ENCODE data around the gene SCAMP1. TPM values are rescaled to one million over a fixed set of nuclear protein-coding genes. Genes with fewer than 3 reads are reported as not detected.
A peak's percentile ranks its signal among the peaks of the same experiment; 100 is the strongest.

The SCAMP1 gene
- total RNA-seq, 3 donors from 2014 or later, result 31.2 to 52.0 (median 31.8) TPM

- Histone ChIP-seq H3K4me3 (no peak overlapping the region), H3K36me3 (no peaks in the 10 kb centered on the region), H3K27me3 (no peaks in the 10 kb centered on the region), H3K27ac (no peak overlapping the region), H3K4me1 (no peaks in the 10 kb centered on the region), H3K9me3 (no peaks in the 10 kb centered on the region)
- intact Hi-C loops (cut with DNase I; ENCODE audit: low total_unique reads), result no loop called here
- TF ChIP-seq CTCF (IDR thresholded peaks at IDR 0.05) (no peak), POLR2AphosphoS5 (IDR thresholded peaks at IDR 0.05) (no peak), POLR2A (IDR thresholded peaks at IDR 0.05) (no peak)
- no peak for DNase-seq (ENCODE audit: low spot score in 2 of 2)
Observed at GRCh38 chr5:78476795-78477194, 116.4 kb downstream of the SCAMP1 start.

- no peak for DNase-seq (ENCODE audit: low spot score in 2 of 2)
- no peaks in the 10 kb centered on the region for H3K4me1 ChIP-seq
- H3K4me3 ChIP-seq, result no peak overlapping the region
- TF ChIP-seq POLR2A (IDR thresholded peaks at IDR 0.05) (no peak), CTCF (IDR thresholded peaks at IDR 0.05) (no peak), POLR2AphosphoS5 (IDR thresholded peaks at IDR 0.05) (no peak)
- H3K27me3 ChIP-seq, result no peaks in the 10 kb centered on the region
- intact Hi-C loops (cut with DNase I; ENCODE audit: low total_unique reads), result no loop called here
- H3K9me3 ChIP-seq, result no peaks in the 10 kb centered on the region
- H3K27ac ChIP-seq, result peak overlapping the region in 1 of 2 donors; percentile 17
- no peaks in the 10 kb centered on the region for H3K36me3 ChIP-seq
Observed at GRCh38 chr5:78482948-78483347, 122.5 kb downstream of the SCAMP1 start.

- intact Hi-C loops (cut with DNase I; ENCODE audit: low total_unique reads), result no loop called here
- peak overlapping the region; percentile 17 to 45 for H3K27ac ChIP-seq
Observed at GRCh38 chr5:78483809-78484521, 123.5 kb downstream of the SCAMP1 start.

GRCh38 chr5:78486218-78486617 is 125.8 kb downstream of the SCAMP1 start:
- Histone ChIP-seq H3K27me3 (no peaks in the 10 kb centered on the region), H3K4me3 (no peak overlapping the region), H3K4me1 (no peaks in the 10 kb centered on the region), H3K27ac (peak overlapping the region; percentile 10 to 71), H3K9me3 (no peaks in the 10 kb centered on the region), H3K36me3 (no peaks in the 10 kb centered on the region)
- no peak for TF ChIP-seq CTCF (IDR thresholded peaks at IDR 0.05)
- no peak for TF ChIP-seq POLR2A (IDR thresholded peaks at IDR 0.05)
- no peak for TF ChIP-seq POLR2AphosphoS5 (IDR thresholded peaks at IDR 0.05)
- no peak for DNase-seq (ENCODE audit: low spot score in 2 of 2)
- intact Hi-C loops (cut with DNase I; ENCODE audit: low total_unique reads), result no loop called here

More at GRCh38 chr5:78483809-78484521, 123.5 kb downstream of the SCAMP1 start:
- Histone ChIP-seq H3K36me3 (no peaks in the 10 kb centered on the region), H3K4me3 (no peak overlapping the region), H3K9me3 (no peaks in the 10 kb centered on the region), H3K4me1 (no peaks in the 10 kb centered on the region), H3K27me3 (no peaks in the 10 kb centered on the region)
- DNase-seq (ENCODE audit: low spot score in 2 of 2), result no peak
- TF ChIP-seq POLR2AphosphoS5 (IDR thresholded peaks at IDR 0.05) (peak in 2 of 3 donors; percentile 21 to 28), CTCF (IDR thresholded peaks at IDR 0.05) (no peak), POLR2A (IDR thresholded peaks at IDR 0.05) (no peak)

- Histone ChIP-seq H3K27ac (peak overlapping the region; percentile 10 to 71), H3K4me1 (peaks cover 0 to 3% of the 10 kb centered on the region in 2 donors), H3K9me3 (no peaks in the 10 kb centered on the region), H3K36me3 (no peaks in the 10 kb centered on the region), H3K4me3 (no peak overlapping the region), H3K27me3 (no peaks in the 10 kb centered on the region)
- intact Hi-C loops (cut with DNase I; ENCODE audit: low total_unique reads), result no loop called here
- no peak for TF ChIP-seq CTCF (IDR thresholded peaks at IDR 0.05)
- TF ChIP-seq POLR2A (IDR thresholded peaks at IDR 0.05), result no peak
- no peak for TF ChIP-seq POLR2AphosphoS5 (IDR thresholded peaks at IDR 0.05)
- no peak for DNase-seq (ENCODE audit: low spot score in 2 of 2)
Observed at GRCh38 chr5:78487846-78488245, 127.4 kb downstream of the SCAMP1 start.

Measured in breast epithelium (tissue), 4 donors.